Stimulated activated CD4-positive, alpha-beta T cell treated with anti-CD3 and anti-CD28 coated beads, TNF-alpha, amount 100 ng/mL, for 48 hours (primary cell): ENCODE data around the gene CELF4.

ENCODE experiments used
- DNase-seq, 3 donors: peaks; one replicate each; pipeline ENCODE4 v3.0.0-alpha.2; 2020; ENCODE audit warnings: low read depth in 3 of 3

CELF4 gene

DNA sequence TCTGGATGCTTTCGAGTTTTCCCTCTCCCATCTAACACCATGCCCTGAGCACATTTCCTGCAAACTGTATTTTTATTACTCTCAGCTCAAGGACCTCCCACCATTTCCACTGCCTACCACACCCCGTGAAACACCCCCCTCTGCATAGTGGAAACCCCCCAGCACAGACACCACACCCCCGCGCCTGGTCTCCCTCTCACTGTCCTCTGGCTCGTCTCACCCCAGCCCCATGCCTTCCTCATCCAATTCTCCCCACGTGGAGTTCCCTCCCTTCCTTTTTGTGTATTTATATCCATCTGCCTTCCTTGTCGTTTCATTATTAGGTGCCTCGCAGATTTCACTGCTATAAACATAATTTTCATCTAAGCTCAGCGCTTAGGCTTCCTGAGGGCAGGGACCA lies 307.5 kb downstream of the CELF4 start:
- DNase-seq, result no peak

DNA sequence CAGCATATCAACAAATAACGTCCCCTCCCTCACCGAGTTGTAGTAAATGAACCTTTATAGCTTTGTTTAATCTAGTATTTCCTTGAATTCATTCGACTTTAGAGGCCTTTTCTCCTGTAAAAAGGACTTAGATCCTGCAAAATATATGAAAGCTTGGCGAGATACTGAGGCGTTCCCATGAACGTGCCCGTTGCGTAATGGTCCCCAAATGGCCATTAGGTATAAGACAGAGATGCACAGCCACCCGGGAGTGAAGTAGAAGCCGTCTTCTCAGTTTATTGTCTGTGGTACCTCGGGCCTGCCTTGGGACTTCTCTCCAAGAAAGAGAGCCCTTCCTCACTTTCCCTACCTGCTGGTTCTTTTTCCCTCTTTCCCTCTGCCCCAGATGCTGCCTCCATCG lies 310.6 kb downstream of the CELF4 start:
- no peak for DNase-seq

DNA sequence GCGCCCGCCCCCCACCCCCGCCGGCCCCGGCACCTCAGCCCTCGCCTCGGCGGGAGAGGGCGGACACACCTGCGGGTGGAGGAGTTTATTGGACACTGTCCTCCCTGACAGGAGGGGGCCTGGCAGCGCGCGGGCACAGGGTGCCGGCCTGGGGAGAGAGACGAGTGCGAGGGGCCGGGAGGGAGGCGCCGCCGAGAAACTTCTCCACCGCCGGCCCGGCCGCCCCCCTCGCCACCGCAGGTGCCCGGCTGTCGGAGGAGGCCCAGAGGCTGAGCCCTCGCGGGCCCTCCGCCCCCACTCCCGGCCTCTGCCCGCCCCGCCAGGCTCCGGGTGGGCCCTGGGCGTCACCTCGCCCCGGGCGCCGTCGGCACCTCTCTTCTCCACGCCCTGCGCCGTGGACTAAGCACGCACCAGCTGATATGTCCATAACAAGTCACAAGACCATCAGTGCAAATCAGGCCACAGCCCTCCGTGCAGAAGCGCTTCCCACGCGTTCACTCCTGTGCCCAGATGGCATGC lies 311.3 kb downstream of the CELF4 start:
- no peak for DNase-seq

DNA sequence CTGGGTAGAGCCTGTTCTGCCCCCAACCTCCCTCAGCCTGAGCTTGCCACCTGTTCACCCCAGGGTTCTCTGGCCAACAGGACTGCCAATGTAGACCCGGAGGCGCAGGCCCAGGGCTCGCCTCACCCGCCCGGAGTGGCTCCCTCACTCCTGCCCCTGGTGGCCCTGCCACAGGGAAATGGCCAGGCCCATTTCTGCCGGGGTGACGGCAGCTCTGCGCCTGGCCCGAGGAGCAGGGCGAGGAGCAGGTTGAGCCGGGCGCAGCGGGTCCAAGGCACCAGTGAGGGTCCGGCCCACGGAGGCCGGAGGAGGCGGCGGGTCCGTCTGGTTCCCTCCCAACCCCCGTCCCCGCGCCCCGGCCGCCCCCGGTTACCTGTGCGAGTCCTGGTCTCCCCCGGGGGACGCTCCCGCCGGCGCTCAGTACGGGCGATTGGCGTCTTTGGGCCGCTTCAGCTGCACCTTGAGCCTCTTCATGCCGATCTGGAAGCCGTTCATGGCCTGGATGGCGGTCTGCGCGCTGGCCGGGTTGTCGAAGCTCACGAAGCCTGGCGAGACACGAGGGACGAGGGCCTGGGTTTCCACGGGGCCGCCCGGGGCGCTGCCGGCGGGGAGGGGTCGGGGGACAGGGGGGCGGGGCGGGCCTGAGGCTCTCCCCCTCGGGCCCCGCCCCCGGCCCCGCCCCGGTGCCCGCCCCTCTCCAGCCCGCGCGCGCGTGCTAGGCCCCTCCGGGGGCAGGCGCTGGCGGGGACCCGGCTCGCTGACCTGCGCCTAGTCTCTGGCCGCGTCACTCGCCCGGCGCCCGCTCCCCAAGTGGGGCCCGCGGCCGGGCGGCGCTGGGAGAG lies 312.0 kb downstream of the CELF4 start:
- DNase-seq, result no peak

DNA sequence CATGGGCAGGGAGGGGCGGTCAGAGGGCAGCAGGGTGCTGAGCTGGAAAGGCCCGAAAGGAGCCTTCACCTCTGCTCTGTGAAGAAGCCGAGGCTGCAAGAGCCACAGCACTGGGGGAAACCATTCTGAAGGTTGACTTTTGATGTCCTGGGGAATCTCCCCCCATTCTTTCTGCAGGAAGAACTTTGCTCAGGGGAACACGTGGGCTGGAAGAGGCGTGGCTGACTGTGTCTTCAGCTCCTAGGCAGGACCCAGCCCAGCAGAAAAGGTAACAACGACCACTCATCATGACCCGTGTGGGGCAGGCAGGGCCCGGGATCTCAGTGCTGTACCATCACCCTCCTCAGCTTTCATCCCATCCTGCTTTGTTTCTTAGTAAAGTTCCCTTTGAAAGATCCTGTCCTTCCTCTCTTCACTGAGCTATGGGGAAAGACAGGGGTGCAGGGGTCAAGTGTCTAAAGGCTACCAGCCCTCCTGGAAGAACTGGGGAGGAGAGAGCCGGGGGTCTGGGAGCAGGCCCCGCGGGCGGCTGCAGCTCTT lies 312.7 kb downstream of the CELF4 start:
- DNase-seq, result no peak

DNA sequence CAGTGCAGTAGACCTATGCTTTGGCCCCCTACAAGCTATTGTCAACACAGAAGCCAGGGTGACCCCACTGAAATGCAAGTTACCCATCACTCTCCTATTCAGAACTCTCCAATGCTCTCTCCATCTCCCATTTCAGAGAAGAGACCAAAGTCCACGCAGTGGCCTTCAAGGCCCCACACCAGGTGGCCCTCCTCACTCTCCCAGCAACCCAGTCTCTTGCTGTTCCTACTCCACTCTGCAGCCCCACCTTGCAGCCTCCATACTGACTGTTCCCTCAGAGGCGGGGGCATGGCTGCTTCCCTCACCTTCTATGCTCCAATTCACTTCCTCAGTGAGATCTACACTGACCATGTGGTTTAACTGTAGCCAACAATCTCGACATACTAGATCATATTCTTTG lies 313.3 kb downstream of the CELF4 start:
- DNase-seq, result no peak

DNA sequence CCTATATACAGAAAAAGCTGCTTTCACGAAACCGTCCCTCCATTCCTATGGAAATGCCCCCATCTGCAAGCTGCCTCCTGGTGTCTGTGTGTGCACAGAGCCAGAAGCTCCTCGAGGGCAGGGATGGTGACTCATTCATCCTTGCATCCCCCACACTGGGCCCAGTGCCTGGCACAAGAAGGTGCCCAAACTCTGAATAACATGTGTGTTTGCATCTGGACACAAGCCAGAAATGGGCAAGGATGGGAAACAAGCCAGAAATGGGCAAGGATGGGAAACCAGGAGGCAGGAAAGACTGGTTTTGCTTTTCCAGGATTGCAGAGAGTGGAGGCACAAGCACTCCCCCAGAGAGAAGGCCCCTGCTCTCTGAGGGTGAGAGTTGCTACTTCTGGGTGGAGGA lies 313.9 kb downstream of the CELF4 start:
- DNase-seq, result no peak

DNA sequence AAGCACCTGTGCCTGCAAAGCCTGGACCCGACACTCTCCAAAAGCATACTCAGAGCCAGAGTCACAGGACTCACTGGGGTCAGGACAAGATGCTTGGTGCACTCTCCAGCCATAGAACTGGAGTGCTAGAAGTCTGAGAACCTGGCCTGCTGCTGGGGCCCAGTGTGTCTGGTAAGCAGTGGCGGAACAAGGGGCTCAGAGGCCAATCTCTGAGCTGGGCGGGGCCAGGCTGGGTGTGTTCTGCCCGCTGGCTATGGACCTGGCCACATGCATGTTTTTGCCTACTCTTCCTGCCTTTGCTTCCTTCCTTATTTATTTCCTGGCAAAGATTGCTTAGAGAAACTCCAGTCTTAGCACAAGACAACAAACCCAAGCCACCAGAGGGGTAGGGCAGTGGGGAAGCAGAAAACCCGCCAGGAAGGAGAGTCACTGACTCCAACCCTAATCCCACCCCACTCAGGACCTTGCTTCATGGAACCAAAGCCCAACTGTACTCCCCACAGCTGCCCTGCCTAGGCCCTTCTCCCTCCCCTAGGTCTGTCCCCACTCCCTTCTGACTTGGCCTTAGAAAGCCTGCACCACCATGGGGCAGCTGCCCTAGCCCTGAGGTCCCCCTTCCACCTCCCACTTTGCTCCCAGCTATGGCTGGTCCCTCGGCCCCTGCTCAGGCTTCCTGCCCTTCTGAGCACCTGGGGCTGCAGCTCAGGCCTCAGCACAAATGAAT lies 315.5 kb downstream of the CELF4 start:
- DNase-seq, result no peak

DNA sequence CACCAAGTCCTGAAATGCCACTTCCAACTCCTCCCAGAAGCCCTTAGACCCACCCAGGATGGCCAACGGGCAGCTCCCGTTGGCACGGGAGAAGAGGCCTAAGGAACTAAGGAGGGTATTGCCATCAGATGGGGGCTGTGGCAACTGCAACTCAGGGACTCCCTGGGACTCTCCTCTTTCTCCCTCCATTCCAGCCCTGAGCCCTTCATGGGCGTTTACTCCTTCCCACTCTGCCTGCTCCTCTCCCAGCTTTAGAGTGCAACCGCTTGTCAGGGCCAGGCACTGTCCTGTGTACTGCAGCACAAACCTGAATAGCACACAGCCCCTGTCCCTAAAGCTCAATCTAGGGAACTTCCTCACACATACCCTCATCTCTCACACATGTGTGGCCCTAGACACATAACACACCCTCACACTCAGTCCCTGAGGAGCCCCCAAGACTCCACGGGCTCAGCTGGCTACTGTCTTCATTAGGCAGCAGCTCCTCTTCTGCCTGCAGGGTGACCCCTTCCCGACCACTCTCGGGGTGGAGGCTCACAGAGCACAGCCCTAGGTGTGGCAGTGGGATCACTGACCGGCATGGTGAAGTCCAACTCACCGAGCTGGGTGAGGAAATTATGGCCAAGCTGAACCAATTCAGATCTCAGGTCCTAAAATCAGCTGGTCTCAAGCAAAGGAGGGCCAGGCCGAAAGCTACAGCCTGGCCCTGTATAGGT lies 316.3 kb downstream of the CELF4 start:
- DNase-seq, result no peak

DNA sequence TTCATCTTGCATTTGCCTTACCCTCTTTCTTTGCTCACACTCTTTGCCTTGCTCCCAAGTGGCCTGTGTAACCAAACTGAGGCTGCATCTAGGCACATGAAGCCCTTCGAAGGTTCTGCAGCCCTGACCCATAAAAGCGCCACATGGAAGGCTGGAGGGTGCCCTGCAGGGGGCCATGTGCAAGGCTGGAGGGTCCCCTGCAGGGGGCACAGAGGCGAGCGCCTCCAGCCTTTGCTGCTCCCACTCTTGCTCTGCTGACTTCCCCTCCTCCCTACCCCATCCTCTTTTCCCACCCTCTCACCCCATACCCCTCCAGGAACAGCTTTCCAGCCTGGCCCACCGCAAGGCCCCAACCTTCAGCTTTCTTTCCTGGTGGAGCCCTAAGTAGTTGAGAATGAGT lies 317.3 kb downstream of the CELF4 start:
- no peak for DNase-seq

DNA sequence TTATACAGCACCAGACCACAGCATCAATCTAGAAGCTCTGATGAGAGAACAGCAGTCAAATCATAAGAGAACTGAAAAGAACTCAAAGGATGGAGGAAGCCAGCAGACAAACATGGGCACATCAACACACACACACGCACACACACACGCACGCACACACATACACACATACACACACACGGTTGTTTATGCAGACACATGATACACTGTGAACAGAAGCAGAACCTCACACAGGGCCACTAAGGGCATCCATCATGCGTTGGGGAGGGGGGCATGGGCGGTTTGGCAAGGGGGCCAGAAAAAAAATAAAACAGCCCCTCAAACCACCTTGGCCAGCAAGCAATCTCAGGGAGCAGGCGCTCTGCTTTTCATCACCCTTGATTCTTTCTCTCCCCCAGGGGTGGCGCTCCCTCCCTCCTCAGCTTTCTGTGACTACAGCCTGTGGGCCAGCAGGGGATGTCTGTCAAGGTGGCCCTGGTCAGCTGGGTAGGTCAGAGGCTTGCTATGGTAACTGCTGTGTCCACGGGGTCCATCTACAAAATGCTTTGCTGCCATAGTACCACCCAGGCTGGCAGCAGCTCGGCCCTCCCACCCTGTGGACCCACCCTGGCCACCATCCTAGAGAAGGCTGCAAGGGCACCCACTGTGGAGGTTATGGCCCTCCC lies 318.0 kb downstream of the CELF4 start:
- no peak for DNase-seq

DNA sequence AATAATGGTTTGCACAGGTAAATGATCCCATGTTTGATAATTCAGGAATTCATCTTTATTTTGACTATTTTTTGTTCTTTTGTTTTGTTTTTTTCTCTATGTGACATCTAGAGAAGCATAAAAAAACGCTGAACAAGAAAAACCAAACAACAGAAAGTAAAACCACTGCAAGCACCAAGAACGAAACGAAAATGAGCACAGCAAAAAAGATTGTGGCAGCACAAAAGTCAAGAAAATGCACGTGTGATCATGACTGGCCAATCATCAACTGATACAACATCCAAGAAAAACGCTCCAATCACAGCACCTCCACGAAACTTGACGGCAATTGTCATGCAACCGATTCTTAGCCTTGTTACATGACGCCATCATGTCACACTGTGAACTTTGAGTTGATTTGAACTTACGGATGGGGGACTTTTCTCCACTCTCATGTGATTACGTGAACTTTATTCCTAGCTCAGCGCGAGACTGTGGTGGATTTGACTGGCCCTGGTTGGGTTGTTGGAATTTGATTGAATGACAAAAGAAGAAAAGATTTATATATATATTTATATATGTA lies 318.7 kb downstream of the CELF4 start:
- DNase-seq, result no peak

DNA sequence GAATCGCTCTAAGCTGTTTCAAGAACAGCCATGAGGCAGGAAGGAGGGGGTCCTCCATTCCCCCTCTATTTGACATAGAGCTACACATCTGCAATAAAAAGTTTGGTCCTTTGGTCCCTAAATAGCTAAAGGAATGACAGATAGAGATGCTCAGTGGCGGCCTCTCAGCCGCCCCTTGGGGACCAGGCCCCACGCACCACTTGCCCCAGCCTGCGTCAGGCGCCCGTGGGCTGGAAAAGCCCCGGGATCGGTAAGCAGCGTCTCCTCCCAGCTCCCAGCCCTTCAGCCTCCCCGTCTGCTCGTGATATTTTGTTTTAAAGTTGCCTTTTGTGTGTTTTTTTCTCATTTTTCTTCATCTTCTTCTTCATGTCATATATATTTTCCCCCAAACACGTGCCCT lies 321.0 kb downstream of the CELF4 start:
- DNase-seq, result no peak

DNA sequence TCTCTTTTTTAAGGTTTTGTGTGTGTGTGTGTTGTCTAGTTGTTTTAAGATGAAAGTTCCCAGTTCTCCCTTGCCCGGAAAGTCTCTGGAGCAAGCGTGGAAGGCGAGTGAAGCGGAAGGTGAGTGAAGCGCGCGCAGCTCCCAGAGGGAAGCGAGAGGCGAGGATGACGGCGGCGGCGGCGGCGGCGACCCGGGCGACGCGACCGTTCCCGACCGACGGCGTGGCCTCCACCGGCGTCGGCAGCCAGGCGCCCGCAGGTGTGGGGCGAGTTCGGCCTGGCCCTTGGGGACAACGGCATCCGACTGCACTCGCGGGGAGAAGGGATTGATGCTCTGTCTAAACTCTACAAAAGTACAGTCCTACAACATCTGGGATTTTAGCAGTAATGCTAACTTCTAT lies 321.9 kb downstream of the CELF4 start:
- no peak for DNase-seq

DNA sequence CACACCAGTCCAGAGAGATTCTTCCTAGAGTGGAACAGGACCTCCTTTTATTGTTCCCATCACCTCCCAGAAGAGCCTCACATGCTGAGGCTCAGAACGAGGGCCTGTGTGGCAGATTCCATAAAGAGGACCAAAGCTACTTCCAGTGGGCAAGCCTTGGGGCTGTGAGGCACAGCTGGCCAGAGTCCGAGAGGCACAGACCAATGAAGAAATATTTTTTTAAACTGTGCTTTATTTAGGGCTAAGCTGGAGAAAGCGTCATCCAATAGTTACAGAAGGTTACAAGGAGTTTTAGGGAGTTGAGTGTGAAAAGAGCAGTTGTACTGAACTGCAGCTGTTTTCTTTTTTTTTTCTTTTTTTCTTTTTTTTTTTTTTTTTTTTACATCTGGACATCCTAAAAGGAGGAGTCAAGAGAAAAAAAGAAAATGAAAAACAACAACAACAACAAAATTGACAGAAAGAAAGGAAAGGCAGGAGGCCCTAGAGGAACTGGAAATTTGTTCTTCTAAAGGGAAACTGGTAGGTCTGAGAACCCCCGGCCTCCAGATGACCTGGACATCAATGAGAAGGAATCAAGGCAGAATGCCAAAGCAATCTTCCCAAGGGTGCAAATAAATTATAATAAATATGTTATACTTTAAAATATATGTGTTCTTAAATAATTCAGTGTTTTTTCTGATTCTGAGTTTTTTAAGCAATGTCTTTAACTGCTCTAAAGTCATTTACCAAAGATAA lies 322.6 kb downstream of the CELF4 start:
- no peak for DNase-seq

DNA sequence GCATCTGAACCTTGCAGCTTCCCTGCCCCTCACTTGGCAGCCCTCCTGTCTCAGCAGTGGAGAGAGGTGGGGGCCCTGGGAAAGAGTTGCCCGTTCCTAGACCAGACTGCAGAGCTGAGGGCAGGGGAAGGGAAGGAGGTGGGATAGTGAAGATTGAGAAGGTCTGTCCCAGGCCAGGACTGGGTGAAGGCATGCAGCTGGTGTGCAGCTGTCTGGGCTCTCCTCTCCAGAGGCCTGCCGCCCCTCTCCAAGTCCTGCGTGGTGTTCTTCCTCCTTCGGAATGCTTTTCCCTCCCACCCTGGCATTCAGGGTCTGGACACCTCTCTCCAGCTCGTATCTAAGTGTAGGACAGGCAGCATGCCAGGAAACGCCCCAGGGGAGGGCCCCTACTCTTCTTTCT lies 323.5 kb downstream of the CELF4 start:
- DNase-seq, result no peak

DNA sequence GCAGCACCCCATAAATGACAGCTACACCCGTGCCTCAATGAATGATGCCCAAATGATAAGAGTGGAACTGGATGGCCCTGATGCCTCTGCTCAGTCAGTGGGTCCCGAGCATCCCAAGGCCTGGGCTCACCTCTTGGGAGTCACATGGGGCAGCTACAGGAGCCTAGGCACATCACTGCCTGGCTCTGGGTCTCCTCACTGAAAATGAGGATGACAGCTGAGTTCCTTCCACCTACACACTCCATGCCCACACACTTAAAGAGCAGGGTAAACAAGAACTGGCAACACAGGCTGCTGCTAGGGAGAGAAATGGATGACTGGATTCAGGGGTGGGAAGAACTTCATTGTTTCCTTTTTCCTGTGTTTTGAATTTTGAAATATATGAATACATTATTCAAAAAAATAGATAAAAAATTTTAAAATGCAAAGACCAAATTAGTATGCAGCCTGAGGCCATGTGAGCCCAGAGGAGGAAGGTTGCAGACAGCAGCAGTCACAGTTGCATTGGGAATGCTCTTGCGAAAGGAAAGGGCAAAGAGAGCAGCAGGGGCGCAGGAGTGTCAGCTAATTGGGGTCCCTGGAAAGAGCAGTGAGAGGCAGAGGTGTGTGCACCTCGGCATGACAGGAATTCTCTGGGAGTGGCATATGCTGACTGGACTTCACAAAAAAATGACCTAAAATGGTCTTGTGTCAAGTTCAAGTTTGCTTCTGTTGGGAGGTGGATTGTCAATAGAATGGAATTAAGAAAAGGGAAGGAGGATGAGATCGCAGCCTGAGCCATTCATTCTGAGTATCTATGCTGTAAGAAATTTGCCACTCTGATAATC lies 327.1 kb downstream of the CELF4 start:
- no peak for DNase-seq

DNA sequence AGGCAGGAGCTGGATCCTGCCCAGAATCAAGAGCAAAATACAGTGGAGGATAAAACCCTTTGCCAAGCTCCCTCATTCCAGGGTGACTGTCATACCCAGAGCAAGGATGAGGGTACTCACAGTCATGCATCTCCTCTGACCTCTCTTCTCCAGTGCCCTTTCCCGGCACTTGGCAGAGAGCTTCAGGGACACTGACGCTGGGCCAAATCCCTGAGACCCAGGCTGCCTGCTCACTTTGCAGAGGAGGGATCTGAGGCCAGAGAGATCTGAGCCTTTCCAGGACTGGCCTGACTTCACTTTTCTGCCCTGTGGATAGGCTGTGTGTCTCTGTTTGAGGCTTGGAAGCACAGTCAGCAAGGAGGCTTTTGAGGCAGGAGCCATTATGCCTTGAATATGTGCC lies 330.0 kb downstream of the CELF4 start:
- no peak for DNase-seq

DNA sequence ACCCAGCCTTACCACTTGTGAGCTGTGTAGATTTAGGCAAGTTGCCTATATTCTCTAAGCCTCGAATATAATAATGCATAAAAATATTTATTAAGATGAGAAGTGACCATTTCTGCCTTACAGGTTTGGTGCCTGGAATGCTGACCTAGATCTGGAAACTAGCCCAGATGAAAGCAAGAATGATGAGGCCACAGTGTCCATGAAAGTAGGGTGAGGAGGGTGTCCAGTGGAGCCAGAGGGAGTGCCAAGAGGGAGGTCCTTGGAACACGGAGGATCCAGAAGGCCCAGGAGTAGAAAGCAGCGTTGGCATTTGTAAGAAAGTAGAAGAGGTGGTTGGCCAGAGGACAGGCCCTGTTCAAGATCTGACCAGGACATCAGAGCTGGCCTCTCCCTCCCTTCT lies 334.3 kb downstream of the CELF4 start:
- DNase-seq, result no peak

DNA sequence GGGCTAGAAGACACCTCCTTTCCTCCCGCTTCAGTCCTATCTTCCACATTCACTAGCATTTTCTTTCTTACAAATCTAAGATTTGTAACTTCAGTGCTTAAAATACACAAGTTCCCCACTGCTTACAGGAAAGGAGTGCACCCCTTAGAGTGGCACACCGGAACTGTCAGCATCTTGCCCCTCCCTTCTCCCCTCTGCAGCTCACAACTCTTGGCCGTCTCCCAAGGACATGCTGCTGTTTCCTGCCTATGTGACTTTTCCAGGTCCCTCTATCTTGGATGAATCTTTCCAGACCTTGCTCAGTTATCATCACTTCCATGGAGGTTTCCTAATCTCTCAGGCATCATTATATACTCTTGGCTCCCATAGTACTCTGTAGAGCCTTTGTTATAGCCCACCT lies 334.8 kb downstream of the CELF4 start:
- DNase-seq, result no peak
